GM18517 (cell line): ENCODE results near the gene TRIM41.
A peak's percentile ranks its signal among the peaks of the same experiment; 100 is the strongest.
"Not testable (repeated sequence)": the region's sequence is repeated elsewhere in the genome, so short reads cannot be mapped to it uniquely, and the experiment has no call there.

ENCODE experiments used
- ATAC-seq: cut with Tn5 transposase; IDR thresholded peaks from one replicate; pipeline ENCODE4 v1.9.1; 2021; ENCODE audit warnings: mild to moderate bottlenecking, moderate library complexity; ENCODE audit not compliant: unreplicated experiment

TRIM41 gene

DNA sequence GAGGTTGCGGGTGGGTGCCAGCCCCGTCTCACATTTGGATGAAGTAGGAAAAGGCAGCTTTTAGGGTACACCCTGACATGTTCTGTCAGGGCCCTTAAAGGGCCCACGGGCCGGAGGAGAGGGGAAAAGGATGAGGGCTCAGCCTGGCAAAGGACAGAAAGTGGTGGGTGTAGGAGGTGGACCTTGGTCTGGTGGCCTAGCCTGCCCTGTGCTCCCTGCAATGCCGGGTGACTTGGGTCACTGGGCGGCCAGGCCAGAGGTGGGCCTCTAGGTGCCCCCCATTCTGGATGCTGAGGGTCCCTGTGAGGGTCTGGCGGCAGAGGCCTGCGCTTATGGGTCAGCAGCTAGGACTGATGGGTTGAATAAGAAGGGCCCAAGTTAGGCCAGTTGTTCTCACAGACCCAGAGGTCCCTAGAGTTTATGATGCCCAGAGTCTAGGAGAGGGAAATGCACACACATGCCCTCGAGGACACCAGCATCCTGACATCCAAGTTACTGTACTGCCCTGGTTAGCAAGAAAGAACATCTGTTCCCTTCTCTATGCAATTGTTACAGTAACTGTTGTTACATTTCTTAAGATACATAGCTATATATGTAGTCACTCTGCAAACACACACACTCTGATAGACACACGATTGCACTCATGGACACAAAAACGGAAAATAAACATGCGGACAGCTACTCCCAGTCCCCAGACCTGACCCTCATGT, 30.6 kb upstream of the TRIM41 start:
- ATAC-seq = no peak

DNA sequence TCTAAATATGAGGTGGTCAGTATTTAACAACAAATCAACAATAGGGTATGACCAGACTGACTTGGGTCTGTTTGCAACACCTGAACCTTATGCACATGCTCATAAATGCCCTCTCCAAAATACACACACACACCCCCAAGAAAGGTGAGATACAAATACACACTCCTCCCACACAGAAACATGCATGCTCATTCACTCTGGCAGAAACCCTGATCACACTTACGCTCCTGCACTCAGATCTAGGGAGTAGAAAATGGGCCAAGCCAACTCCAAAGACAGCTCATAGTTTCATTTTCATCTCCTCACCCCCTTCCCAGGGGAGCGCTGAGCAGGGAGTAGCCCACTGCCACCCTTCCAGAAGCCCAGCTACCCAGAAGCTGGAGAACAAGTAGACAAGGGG, 29.4 kb upstream of the TRIM41 start:
- ATAC-seq = no peak

DNA sequence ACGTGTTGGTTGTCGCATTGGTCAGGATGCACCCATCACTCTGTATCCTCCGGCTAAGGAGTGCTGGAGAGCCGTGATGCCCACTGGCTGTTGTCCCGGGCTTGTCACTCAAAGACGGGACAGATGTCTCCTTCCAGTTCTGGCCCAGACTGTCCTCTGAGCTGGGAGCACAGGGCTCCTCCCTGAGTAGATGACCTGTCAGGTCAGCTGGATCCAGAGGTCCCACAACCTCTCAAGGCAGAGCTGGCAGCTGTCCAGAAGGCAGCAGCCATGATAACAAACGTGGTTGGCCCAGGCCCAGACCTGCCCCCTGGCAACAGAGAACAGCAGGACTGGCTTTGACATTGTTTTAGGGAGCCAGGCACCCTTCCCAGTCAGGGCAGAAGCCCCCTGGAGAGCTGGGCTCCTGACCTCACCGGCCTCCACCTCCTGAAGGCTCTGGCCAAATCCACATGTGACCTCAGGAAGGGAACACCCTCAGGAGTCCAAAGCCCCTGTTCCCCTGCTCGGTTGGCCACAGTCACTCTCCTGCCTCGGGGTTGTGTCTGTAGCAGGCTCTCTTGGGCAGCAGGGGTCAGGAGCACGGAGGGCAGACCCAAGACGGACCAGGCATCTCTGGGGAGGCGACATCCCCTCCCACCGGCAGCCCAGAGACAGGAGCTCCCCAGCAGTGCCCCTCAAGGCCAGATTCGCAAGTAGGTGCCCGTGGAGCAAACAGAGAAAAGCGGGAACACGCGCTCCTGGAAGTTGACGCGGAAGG, 28.4 kb upstream of the TRIM41 start:
- no peak for ATAC-seq

DNA sequence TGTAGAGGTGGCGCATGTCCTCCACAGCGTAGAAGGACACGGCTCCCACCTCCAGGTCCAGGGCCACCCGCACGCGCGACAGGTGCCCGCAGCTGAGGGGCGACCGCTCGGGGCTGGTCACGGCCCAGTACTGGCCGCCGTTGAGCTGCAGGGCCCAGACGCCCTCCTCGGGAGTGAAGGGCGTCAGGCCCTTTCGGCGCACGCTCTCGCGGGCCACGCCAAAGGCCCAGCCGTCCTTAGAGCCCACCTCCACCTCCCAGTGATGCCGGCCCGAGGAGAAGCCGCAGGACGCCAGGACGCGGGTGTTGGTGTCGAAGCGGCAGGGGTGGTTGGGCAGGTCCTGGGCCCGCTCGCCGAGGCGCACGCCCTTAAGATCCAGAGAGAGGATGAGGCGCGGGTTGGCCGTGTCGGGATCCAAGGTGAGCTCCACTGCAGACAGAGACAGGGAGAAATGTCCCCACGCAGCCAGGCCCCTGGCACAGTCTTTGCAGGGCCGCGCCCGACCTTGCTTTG, 27.8 kb upstream of the TRIM41 start:
- no peak for ATAC-seq

DNA sequence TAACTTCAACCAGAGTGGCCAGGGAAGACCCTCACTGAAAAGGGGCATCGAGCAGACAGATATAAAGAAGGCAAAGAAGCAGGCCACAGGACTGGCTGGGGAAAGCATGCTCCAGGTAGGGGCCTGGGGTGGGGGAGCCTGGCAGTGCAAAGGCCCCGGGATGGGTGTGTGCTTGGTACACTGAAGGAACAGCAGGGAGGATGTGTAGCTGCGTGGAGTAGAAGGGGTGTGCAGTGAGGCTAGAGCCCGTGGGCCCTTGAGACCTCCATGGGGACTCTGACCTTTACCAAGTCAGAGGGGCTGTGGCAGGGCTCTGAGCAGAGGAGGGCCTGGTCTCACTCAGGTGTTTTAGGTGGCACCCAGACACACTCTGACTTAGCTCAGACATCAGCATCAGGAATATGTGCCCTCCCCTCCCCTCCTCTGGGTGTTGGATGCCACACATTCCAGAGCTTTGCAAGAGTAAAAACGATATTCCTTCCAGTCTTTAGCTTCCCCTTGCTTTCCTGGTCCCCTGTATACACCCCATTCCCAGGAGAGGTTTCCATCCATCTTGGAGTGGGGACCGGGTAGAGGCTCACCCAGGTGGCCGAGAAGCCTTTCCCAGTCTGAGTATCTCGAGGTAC, 25.6 kb upstream of the TRIM41 start:
- ATAC-seq = no peak

DNA sequence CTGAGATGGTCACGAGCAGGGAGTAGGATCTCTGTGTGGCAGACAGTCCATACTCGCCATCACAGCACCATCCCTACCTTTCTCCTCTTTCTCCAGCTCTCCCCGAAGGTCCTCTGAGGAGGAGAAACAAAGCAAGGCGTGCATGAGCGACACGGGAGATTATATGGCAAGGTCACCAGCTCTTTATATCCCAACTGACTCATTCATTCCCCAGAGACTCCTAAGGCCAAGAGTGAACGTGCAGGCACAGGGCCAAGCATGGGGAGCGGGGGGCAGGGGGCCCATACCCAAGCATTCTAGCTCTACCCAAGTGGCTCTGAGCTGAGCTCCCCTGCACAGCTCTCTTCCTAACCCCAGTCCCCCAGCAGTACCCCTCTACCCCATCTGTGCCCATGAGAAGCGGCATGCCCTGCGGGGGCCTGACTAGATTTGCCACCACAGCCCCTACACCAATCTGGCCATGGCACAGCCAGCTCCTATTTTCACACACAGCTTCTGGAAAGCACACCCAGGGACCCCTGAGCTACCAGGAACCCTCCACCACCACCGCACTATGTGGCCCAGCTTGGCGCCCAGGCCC, 24.9 kb upstream of the TRIM41 start:
- no peak for ATAC-seq

DNA sequence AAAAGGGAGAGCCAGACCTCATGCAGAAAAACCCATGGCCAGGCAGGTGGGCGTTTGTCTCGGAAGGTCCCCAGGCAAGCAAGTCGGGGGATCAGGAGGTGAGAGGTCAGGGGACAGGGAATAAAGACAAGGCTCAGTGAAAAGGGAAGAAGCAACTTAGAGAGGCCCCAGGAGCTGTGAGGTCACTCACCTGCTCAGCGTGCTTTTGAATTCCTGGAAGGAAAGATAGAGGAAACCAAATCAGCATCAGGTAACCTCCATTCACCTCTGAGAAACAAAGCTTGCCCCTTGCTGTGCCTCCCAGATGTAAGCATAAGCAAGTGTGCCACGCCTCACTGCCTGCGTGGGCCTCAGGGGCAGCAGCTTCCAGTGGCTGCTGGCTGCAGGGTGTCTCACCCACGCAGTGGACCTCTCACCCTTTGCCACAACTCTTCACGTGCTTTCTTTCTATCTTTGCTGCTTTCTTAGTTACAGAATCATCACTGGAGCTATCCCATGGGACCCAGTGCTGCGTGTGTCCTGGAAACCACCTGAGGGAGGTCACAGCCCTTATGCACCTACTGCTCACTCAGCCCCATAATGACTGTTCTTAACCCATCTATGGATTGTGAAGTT, 24.1 kb upstream of the TRIM41 start:
- ATAC-seq = peak; percentile 89

DNA sequence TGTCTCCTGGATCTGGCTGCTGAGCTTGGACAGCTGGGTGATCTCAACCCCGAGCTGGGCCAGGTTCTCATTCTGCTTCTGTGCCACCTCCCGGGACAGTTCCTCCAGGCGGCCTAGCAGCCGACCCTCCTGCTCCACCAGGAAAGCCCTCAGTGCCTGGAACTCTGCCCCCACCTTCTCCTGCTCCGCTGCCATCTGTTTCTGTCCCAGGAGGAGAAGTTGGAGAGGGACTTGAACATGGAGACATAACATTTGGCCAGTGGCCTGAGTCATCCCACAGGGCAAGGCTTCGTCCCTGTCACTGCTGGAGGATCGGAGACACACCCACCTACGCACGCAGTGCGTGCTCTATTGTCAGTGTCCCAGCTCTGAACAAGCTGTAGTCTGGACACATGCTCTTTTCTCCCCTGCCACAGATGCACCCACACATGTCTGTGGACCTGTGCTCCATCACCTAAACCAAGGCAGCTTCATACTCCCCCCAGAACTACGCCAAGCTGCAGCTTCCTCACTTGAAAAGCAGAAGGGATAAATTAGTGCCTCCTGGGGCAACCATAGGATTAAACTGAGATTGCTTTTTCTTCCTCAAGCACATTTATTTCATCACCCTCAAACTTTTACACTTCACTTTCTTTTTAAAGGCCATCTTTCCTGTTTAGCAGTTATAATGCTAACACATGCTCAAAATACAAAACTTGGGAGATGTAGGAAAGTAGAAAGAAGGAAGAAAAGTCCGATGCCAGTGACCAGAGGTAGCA, 23.0 kb upstream of the TRIM41 start:
- ATAC-seq = no peak

DNA sequence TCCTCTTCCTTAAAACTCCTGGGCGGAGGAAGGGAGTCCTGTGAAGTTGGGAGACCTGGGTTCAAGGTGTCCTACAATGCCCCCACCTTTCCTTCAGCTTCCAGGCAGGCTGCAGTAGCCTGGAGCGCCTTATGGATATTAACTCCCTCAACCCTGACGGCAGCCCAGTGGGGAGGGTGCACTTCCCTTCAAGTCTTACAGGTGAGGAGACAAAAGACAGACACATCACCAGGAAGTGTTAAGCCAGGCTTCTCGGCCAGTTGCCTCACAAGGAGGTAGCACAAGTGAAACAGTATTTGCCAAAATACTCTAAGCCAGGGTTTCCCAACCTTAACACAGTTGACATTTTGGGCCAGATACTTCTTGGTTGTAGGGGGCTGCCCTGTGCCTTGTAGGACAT, 22.3 kb upstream of the TRIM41 start:
- ATAC-seq = no peak

DNA sequence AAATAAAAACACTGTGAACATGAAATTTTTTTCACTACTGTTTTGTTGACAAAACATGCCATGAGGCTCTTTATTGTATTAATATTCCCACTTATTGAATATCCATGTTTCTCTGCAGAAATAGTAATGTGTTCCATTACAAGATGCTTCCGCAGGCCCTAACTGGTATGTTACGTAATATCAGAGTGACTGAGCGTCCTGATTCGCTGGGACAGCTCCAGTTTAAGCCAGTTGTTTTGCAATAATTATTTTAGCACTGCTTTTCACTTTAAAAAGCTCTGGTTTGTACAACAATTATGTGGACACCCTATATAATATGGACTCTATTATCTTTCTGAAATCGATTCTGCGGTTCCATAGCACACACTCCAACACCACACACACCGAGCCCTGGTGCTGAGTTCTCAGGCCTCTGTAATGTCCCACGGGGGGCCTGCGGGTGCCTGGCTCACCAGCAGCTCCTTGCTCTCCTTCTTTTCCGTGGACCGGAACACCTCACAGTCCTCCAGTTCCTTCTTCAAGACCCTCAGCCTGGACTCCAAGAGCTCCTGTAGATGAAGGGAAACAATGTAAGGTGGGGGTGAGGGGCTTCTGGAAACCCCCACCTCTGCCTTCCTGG, 19.9 kb upstream of the TRIM41 start:
- ATAC-seq = no peak

DNA sequence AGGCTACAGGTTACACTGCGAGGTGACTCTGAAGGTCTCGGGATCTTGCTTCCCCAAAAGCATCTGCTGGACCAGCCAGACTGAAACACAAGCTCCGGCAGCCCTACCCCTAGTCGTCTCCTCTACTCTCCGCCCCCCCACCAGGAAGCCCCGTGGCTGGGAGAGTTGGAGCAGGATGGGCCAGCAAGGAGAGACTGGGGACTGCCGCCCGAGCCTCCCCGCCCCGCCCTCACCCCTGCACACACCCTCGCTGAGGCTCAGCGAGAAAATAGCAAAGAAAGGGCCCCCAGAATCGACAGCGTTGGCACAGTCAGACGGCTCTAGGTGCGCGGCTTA, 19.3 kb upstream of the TRIM41 start:
- ATAC-seq = no peak

DNA sequence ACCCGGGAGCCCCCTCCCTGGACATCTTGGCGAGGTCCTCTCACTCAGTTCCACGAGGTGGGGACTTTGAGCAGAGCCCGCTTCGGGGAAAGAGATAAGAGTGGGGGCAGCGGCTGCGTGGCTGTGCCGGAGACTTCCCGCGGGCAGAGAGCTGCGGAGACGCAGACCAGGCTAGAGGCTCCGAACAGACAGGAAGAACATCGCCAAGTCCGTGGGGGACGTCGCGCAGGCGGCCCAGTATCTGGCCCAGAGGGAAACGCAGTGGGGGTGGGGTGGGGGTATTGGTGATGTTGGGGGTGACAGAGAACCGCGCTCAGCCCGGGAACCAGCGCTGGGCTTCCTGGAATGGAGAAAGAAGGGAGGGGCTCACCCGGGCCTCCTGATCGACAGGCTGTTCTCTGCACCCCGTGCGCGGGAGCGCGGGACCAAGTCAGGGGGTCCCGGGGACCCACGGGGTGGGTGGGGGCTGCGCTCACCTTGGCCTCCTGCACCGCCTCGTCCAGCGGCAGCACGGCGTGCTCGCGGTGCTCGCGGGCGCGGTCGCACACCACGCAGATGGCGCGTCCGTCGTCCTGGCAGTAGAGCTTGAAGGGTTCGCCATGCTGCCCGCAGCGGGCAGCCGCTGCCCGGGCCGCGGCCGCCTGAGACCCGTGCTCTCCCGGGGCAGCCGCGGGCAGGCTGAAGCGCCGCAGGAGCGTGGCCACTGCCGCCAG, 18.8 kb upstream of the TRIM41 start:
- no peak for ATAC-seq

DNA sequence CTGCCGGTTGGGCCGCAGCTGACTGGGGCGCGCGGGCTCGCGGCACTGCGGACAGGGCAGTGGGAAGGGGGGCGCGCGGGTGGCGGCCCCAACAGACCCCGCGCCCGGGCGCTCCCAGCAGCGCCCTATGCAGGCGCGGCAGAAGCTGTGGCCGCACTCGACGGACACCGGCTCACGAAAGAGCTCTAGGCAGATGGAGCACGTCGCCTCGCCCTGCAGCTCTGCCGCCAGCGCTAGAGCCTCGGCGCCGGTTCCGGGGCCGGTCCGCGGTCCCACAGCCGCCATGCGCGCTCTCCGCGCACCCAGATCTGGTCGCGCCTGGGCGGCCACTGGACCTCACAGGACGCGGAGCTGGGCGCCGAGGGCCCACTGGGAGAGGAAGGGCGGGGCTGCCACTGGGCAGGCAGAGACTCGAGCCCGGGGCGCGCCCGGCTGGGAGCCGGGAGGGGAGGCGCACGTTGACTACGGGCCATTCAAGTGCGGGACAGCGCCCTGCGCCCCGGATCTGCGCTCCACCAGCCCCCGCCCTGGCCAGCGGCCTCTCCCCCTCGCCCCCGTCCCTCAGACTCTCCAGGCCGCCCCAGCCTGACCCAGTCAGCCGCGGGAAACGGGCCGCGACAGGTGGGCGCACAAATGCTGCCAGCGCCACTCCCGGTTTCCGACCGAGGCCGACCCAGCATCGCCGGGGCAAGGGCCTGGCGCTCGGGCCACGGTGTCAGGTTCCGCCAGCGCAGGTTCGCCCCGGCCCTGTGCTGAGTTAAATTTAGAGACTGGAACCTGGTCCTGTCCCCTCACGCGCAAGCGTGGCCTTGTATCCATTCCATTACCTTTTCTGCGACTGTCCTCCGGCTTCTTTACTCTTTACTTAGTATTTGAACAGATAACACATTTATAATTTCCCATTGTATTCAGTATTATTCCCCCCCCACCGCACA, 18.0 kb upstream of the TRIM41 start, which contains the start of gene TRIM7:
Gene TRIM7, minus strand, starts transcription at position 371 of the 935 bp plus-strand sequence. Its CDS starts 86 bp downstream, at position 285.
- no peak for ATAC-seq

DNA sequence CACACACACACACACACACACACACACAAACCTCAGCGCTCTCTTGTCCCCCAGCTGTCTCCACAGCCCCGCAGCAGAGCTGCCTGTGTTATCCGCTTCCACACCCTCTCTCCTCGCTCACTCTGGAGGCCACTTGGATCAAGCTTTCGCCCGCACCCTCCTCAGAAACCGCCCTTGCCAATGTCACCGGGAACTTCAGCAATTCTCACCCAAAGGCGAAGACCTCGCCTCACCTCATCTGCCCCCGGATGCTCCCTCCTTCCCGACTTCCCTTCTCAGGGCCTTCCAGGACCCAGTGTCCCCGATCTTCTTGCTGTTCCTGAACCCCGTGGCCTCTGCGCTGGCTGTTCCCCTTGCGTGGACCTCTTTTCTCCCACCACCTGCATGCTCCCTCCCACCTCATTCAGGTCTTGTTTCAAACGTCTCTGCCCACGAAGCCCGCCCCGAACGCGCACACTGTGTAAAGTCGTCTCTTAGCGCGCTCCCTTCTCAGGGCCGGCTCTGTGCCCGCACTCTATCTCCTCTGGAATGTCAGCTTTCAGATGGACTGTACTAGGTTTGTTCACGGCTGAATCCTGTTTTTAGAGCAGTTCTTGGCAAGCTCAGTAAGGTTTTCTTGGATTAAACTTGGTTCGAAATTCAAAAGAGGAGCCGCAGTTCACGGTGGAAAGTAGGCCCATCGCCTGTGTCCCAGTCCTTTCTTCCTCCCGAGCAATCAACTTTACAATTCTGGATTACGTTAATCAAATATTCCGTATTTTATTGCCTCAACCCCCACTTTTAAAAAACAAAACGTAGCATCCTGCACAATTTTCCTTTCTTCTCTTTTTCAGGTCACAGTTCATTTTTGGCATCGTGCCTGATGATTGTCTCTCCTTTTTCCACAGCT, 17.1 kb upstream of the TRIM41 start:
- no peak for ATAC-seq

DNA sequence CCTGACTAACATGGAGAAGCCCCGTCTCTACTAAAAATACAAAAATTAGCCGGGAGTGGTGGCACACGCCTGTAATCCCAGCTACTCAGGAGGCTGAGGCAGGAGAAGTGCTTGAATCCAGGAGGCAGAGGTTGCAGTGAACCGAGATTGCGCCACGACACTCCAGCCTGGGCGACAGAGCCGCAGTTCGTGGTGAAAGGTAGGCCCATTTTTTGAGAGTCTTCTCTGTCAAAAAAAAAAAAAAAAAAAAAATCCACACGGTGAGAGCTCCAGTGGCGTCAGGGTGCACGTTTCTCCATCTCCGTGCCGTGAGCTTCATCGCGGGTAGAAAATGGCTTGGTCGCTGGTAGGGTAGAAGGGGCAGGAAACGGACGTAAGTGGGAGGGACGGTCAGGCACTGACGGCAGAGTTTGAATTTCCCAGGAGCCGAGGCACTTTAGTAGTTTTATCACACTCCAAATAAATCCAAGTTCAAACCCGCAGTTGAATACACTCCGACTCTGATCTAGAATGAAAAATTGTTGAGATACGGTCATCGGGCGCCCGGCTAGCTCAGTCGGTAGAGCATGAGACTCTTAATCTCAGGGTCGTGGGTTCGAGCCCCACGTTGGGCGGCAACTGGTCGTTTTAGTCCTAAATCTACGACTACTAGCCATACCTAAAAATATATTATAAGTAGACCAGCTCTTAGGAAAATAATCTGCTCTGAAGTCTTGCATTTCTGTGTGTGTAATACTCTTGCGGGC, 15.7 kb upstream of the TRIM41 start:
- peak; percentile 37 for ATAC-seq

DNA sequence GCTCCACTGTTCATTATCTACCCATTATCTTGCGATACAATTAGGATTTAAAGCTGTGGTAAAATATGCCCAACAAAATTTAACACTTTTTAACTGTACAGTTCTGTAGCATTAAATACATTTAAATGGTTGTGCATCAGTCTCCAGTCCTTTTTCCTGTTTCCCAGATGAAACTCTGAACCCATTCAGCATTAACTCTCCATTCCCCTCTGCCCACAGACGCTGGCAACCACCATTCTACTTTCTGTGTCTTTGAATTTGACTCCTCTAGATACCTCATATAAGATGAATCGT, 15.2 kb upstream of the TRIM41 start:
- no peak for ATAC-seq

DNA sequence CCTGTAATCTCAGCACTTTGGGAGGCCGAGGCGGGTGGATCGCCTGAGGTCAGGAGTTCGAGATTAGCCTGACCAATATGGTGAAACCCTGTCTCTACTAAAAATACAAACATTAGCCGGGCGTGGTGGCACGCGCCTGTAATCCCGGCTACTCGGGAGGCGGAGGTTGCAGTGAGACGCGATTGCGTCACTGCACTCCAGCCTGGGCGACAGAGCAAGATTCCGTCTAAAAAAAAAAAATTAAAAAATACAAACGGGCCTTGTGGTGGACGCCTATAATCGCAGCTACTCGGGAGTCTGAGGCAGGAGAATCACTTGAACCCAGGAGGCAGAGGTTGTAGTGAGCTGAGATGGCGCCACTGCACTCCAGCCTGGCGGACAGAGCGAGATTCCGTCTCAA, 14.1 kb upstream of the TRIM41 start:
- ATAC-seq = not testable (repeated sequence)
